ENCODE results near the gene RUNX2. TPM values are rescaled to one million over a fixed set of nuclear protein-coding genes. Genes with fewer than 3 reads are reported as not detected.

The RUNX2 gene
- total and polyA plus RNA-seq, 10 of the 15 experiments (the other 5 are each of a cell fraction or from before 2014, with no cell fraction given), result 0.01 to 0.77 (median 0.15) TPM; not detected in 3

DNA sequence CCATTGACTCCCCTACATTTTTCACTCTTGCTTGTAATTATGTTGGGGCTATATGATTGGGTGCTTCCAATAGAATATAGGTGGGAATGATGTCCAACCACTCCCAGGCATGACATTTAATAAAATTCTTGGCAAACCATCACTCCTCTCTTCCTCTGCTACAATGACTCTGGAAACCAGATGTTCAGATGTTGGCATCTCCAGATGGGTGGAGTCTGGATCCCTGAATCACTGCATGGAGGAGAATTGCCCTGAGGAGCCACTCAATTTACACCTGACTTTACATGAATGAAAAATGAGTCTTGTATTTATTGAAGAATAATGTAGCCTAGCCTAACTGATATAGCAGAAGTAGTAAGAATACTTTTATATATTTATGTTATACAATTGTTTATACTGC is 356.3 kb downstream of the RUNX2 start:
- H3K27ac ChIP-seq (ENCODE audit: control insufficient read depth, insufficient read depth), result no peak overlapping the region
- H3K4me1 ChIP-seq (ENCODE audit: control insufficient read depth, insufficient read depth, low read length), result peaks cover 17% of the 10 kb centered on the region
- in situ Hi-C loops (cut with MboI), result no loop called here
- DNase-seq (ENCODE audit: low read depth, low spot score) (no peak), FAIRE-seq (no peak), ATAC-seq (no peak)
- H3K36me3 ChIP-seq (ENCODE audit: control insufficient read depth in 2 of 2, insufficient read depth in 2 of 2, low read length in 1 of 2), result no peaks in the 10 kb centered on the region
- peaks cover 10% of the 10 kb centered on the region for H3K9me3 ChIP-seq (replicated peaks; ENCODE audit: control insufficient read depth, insufficient read depth, low read length)
- no peak overlapping the region for H3K9ac ChIP-seq (ENCODE audit: control insufficient read depth, insufficient read depth, low read length)
- intact Hi-C loops (cut with micrococcal nuclease; ENCODE audit: unreplicated experiment), result loop anchor here (5.0 to 10.0 kb wide), 3 partner anchors 148 to 817 kb away; no protein-coding TSS in a partner anchor
- no peak for TF ChIP-seq NR2C2 (IDR thresholded peaks at IDR 0.05; ENCODE audit: borderline replicate concordance, control insufficient read depth, insufficient read length, low read depth)
- no peak for TF ChIP-seq NFIC (IDR thresholded peaks at IDR 0.05; ENCODE audit: low read depth, low read length)
- no peak for TF ChIP-seq TCF7 (IDR thresholded peaks at IDR 0.05; ENCODE audit: borderline replicate concordance)
- TF ChIP-seq NFXL1 (IDR thresholded peaks at IDR 0.05; ENCODE audit: borderline replicate concordance), result no peak
- no peak overlapping the region for H3K4me3 ChIP-seq
- ChIA-PET RAD21 (ENCODE audit: unreplicated experiment) (no interaction called here), CTCF (no interaction called here), POLR2A (no interaction called here), SMC1A (ENCODE audit: uncharacterized antibody, unreplicated experiment) (no interaction called here)
- H4K20me1 ChIP-seq (ENCODE audit: control insufficient read depth, insufficient read depth), result no peaks in the 10 kb centered on the region
- no peaks in the 10 kb centered on the region for H3K79me2 ChIP-seq (ENCODE audit: control insufficient read depth, insufficient read depth, low read length)
- no peak overlapping the region for H3K4me2 ChIP-seq (ENCODE audit: control insufficient read depth, insufficient read depth)
- H2AFZ ChIP-seq (ENCODE audit: control insufficient read depth, low read depth, low read length), result no peak overlapping the region
- no TSS peak for BruUV-seq (replicated peaks)
- 0 out of 4 replicates have a peak, but pooled peaks cover 0 to 3% of the 10 kb centered on the region in 2 experiments for H3K27me3 ChIP-seq (replicated peaks in 1 of 2; ENCODE audit: control insufficient read depth in 2 of 2, insufficient read depth in 2 of 2, low read length in 1 of 2)

DNA sequence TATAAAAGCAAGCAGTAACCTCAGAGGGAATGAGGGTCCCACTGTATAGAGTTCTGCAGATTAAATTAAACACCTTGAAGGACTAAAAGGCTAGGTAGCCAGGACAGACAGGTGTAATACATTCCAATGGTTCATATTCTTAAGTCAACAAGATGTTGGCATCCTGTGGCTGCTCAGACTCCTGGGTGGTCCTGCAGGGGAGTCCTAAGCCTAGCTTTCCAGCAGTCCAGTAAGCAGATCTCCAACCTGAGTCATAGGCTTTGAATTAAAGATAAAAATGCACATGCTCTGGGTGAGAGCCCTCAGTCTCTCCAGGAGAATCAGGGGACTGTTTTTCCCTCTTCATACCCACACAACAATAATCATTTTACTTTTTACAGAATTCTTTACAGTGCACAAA is 356.9 kb downstream of the RUNX2 start:
- FAIRE-seq, result no peak
- CTCF ChIA-PET, result no interaction called here
- H3K4me1 ChIP-seq (ENCODE audit: control insufficient read depth, insufficient read depth, low read length), result peaks cover 17% of the 10 kb centered on the region
- H3K36me3 ChIP-seq (ENCODE audit: control insufficient read depth in 2 of 2, insufficient read depth in 2 of 2, low read length in 1 of 2), result no peaks in the 10 kb centered on the region
- no TSS peak for BruUV-seq (replicated peaks)
- H3K27ac ChIP-seq (ENCODE audit: control insufficient read depth, insufficient read depth), result no peak overlapping the region
- no peaks in the 10 kb centered on the region for H3K79me2 ChIP-seq (ENCODE audit: control insufficient read depth, insufficient read depth, low read length)
- POLR2A ChIA-PET, result no interaction called here
- in situ Hi-C loops (cut with MboI), result no loop called here
- H3K27me3 ChIP-seq (replicated peaks in 1 of 2; ENCODE audit: control insufficient read depth in 2 of 2, insufficient read depth in 2 of 2, low read length in 1 of 2), result peaks cover 0 to 3% of the 10 kb centered on the region in 2 experiments; a peak in 2 of 4 replicates
- no peak overlapping the region for H3K4me3 ChIP-seq
- SMC1A ChIA-PET (ENCODE audit: uncharacterized antibody, unreplicated experiment), result no interaction called here
- TF ChIP-seq NFIC (IDR thresholded peaks at IDR 0.05; ENCODE audit: low read depth, low read length), result no peak
- no peak for TF ChIP-seq SIN3A (IDR thresholded peaks at IDR 0.05; ENCODE audit: low read depth, low read length)
- TF ChIP-seq, protein P1, sequence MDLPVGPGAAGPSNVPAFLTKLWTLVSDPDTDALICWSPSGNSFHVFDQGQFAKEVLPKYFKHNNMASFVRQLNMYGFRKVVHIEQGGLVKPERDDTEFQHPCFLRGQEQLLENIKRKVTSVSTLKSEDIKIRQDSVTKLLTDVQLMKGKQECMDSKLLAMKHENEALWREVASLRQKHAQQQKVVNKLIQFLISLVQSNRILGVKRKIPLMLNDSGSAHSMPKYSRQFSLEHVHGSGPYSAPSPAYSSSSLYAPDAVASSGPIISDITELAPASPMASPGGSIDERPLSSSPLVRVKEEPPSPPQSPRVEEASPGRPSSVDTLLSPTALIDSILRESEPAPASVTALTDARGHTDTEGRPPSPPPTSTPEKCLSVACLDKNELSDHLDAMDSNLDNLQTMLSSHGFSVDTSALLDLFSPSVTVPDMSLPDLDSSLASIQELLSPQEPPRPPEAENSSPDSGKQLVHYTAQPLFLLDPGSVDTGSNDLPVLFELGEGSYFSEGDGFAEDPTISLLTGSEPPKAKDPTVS (IDR thresholded peaks at IDR 0.05; ENCODE audit: low read depth, low read length), result no peak
- TF ChIP-seq CBX3 (IDR thresholded peaks at IDR 0.05; ENCODE audit: borderline replicate concordance, low read depth), result no peak
- TF ChIP-seq NR2C2 (IDR thresholded peaks at IDR 0.05; ENCODE audit: borderline replicate concordance, control insufficient read depth, insufficient read length, low read depth), result no peak
- ATAC-seq, result no peak
- no peak overlapping the region for H3K4me2 ChIP-seq (ENCODE audit: control insufficient read depth, insufficient read depth)
- intact Hi-C loops (cut with micrococcal nuclease; ENCODE audit: unreplicated experiment), result loop anchor here (10.0 kb wide), 1 partner anchor 240 kb away; no protein-coding TSS in a partner anchor
- no peaks in the 10 kb centered on the region for H4K20me1 ChIP-seq (ENCODE audit: control insufficient read depth, insufficient read depth)
- H3K9ac ChIP-seq (ENCODE audit: control insufficient read depth, insufficient read depth, low read length), result no peak overlapping the region
- no peak overlapping the region for H2AFZ ChIP-seq (ENCODE audit: control insufficient read depth, low read depth, low read length)
- DNase-seq (ENCODE audit: low read depth, low spot score), result no peak
- RAD21 ChIA-PET (ENCODE audit: unreplicated experiment), result no interaction called here
- peaks cover 10% of the 10 kb centered on the region for H3K9me3 ChIP-seq (replicated peaks; ENCODE audit: control insufficient read depth, insufficient read depth, low read length)
